ENCODE results near the gene TMSB4Y.

The TMSB4Y gene

GRCh38 chrY:13708038-13708437, 4.3 kb downstream of the TMSB4Y start:
- no peak for TF ChIP-seq CTCF (IDR thresholded peaks at IDR 0.05; ENCODE audit: insufficient read depth, low read length, missing control alignments)
- no peak overlapping the region for H3K4me3 ChIP-seq (ENCODE audit: low read depth, low read length)
- ChIA-PET CTCF (no interaction called here), POLR2A (no interaction called here)
- no peak for DNase-seq (ENCODE audit: low read depth, low spot score)

DNA sequence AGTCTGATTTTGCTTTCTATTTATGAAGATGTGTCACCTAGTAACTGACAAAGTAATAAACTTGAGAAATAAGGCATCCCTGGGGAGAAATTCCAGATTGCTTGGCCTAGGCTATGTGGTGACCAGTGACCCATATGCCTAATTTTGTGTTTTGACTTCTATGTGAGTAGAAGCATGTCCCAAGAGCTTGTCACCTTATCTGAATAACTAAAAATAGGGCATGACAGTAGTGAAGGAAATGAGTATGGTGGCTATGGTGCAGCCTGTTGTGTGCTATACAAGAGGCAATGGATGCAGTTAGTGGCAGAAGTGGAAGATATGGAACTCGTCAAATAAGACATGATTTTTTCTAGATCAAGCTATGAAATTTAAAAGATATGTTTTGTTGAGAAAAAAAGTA, 15.3 kb downstream of the TMSB4Y start:
- no peak for TF ChIP-seq CTCF (IDR thresholded peaks at IDR 0.05; ENCODE audit: insufficient read depth, low read length, missing control alignments)
- no peak for DNase-seq (ENCODE audit: low read depth, low spot score)
- ChIA-PET CTCF (no interaction called here), POLR2A (no interaction called here)
- no peak overlapping the region for H3K4me3 ChIP-seq (ENCODE audit: low read depth, low read length)

GRCh38 chrY:13729517-13729916, 25.8 kb downstream of the TMSB4Y start:
- no peak for DNase-seq (ENCODE audit: low read depth, low spot score)
- ChIA-PET CTCF (no interaction called here), POLR2A (no interaction called here)
- no peak for TF ChIP-seq CTCF (IDR thresholded peaks at IDR 0.05; ENCODE audit: insufficient read depth, low read length, missing control alignments)
- no peak overlapping the region for H3K4me3 ChIP-seq (ENCODE audit: low read depth, low read length)

GRCh38 chrY:13738618-13739017, 34.9 kb downstream of the TMSB4Y start:
- POLR2A ChIA-PET: no interaction called here
- DNase-seq (ENCODE audit: low read depth, low spot score): no peak
- TF ChIP-seq CTCF (IDR thresholded peaks at IDR 0.05; ENCODE audit: insufficient read depth, low read length, missing control alignments): no peak

DNA sequence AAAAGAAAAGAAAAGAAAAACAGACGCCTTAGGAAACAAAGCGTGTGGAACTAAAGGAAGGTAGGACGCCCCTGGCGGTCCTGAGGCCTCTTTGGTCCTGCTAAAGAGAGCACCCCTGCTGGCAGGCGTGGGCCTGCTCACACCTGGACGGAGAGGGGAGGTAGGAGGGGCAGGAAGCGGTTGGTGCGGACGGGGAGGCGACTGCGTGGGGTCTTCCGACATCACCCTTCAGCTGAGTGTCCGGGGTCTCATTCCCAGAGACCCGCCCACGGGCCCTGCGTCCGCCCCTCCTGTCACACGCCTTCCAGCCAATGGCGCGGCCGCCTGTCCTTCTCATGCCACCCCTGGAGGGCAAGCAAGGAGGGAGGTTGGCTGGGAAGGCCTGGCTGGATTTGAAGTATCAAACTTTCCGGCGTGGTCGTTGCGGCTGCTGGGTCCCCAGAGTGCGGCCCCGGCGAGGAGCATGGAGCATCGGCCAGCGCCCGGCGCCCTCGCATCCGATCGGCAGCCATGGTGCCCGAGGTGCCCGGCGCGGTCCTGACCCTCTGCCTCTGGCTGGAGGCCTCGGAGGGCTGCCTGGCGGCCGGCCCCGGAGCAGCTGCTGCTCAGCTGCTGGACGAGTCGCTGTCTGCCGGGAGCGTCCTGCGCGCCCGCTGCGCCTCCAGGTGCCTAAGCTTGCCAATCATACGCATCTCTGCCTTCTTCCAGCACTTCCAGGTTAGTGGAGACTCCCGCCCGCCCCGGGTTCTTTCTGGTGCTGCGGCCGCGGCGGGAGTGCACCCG, 47.8 kb downstream of the TMSB4Y start:
- DNase-seq (ENCODE audit: low read depth, low spot score): no peak
- POLR2A ChIA-PET: no interaction called here
- CTCF ChIA-PET: no interaction called here
- no peak for TF ChIP-seq CTCF (IDR thresholded peaks at IDR 0.05; ENCODE audit: insufficient read depth, low read length, missing control alignments)
- H3K4me3 ChIP-seq (ENCODE audit: low read depth, low read length): no peak overlapping the region

More at GRCh38 chrY:13738618-13739017, 34.9 kb downstream of the TMSB4Y start:
- H3K4me3 ChIP-seq (ENCODE audit: low read depth, low read length): no peak overlapping the region
- CTCF ChIA-PET: interaction anchor here (1.2 kb wide), 1 partner anchor 1886 kb away, joined by 3 read pairs; no protein-coding TSS in a partner anchor

DNA sequence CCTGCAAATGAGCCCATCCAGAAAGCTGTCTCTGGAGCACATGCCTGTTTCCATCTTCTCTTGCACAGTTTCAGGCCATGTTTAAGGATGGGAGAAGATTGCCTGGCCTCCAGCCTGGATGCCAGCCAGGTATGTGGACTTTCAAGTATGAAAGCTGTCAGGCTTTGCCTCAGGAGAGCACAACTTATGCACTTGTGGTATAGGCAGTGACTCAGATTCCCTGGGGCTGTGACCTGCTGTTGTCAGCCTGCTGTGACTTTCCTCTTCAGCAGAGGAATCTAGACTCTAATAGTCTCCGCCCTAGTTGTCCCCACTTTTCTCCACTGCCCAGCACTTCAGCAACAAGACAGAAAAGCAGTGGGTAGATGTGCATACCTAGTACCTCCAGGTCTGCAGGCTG, 51.0 kb downstream of the TMSB4Y start:
- H3K4me3 ChIP-seq (ENCODE audit: low read depth, low read length): no peak overlapping the region
- no peak for DNase-seq (ENCODE audit: low read depth, low spot score)
- CTCF ChIA-PET: no interaction called here
- no peak for TF ChIP-seq CTCF (IDR thresholded peaks at IDR 0.05; ENCODE audit: insufficient read depth, low read length, missing control alignments)
- POLR2A ChIA-PET: no interaction called here

All from AG04449 (cell line).